GM18498 (cell line): ENCODE data around the gene OTUD6A.
"Not testable (repeated sequence)": the region's sequence is repeated elsewhere in the genome, so short reads cannot be mapped to it uniquely, and the experiment has no call there.

Experiments used
- ATAC-seq: cut with Tn5 transposase; IDR thresholded peaks from one replicate; pipeline ENCODE4 v1.9.1; 2021; ENCODE audit warnings: mild to moderate bottlenecking, moderate library complexity; ENCODE audit not compliant: unreplicated experiment

OTUD6A gene

GRCh38 chrX:70044541-70045245 lies 17.6 kb upstream of the OTUD6A start:
- ATAC-seq, result no peak

GRCh38 chrX:70046978-70047377 lies 15.3 kb upstream of the OTUD6A start:
- ATAC-seq, result no peak

GRCh38 chrX:70049406-70049805 lies 12.9 kb upstream of the OTUD6A start:
- ATAC-seq, result no peak

- no peak for ATAC-seq
These were observed 12.3 kb upstream of the OTUD6A start, which contains the start of gene AWAT2 for GRCh38 chrX:70049925-70050324. AWAT2 (minus strand) TSS chrX:70049938; CDS start chrX:70049932, 6 bp downstream.

GRCh38 chrX:70052895-70053615 lies 9.2 kb upstream of the OTUD6A start:
- no peak for ATAC-seq

- no peak for ATAC-seq
These were observed 7.9 kb upstream of the OTUD6A start for GRCh38 chrX:70054391-70054790.

DNA sequence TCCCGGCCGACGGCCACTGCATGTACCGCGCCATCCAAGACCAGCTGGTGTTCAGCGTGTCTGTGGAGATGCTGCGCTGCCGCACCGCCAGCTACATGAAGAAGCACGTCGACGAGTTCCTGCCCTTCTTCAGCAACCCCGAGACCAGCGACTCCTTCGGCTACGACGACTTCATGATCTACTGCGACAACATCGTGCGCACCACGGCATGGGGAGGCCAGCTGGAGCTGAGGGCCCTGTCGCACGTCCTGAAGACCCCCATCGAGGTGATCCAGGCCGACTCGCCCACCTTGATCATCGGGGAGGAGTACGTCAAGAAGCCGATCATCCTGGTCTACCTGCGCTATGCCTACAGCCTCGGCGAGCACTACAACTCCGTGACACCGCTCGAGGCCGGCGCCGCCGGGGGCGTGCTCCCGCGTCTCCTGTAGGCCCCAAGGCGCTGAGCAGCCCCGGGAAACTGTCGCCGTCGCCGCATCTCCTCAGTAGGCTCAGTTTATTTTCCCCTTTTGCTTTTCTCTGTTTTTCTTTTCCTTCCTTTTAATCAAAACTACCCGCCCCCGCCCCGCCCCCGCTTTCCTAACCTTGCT lies 799 bp downstream of the OTUD6A start:
- no peak for ATAC-seq

- ATAC-seq, result no peak
These were observed 4.4 kb downstream of the OTUD6A start for GRCh38 chrX:70066646-70067045.

DNA sequence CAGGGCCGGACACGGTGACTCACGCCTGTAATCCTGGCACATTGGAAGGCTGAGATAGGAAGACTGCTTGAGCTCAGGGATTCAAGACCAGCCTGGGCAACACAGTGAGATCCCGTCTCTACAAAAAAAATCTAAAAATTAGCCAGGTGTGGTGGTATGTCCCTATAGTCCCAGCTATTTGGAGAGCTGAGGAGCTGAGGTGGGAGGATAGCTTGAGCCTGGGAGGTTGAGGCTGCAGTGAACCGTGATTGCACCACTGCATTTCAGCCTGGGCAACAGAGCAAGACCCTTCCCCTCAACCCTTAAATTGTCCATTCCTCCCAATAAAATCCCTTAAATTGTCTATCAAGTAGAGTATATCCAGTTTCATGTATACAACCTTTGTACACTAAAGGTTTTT lies 17.0 kb downstream of the OTUD6A start:
- no peak for ATAC-seq

GRCh38 chrX:70079870-70080269 lies 17.6 kb downstream of the OTUD6A start:
- ATAC-seq, result no peak

- ATAC-seq, result no peak
These were observed 20.5 kb downstream of the OTUD6A start for GRCh38 chrX:70082723-70083122.

GRCh38 chrX:70084592-70085240 lies 22.5 kb downstream of the OTUD6A start:
- ATAC-seq, result no peak

DNA sequence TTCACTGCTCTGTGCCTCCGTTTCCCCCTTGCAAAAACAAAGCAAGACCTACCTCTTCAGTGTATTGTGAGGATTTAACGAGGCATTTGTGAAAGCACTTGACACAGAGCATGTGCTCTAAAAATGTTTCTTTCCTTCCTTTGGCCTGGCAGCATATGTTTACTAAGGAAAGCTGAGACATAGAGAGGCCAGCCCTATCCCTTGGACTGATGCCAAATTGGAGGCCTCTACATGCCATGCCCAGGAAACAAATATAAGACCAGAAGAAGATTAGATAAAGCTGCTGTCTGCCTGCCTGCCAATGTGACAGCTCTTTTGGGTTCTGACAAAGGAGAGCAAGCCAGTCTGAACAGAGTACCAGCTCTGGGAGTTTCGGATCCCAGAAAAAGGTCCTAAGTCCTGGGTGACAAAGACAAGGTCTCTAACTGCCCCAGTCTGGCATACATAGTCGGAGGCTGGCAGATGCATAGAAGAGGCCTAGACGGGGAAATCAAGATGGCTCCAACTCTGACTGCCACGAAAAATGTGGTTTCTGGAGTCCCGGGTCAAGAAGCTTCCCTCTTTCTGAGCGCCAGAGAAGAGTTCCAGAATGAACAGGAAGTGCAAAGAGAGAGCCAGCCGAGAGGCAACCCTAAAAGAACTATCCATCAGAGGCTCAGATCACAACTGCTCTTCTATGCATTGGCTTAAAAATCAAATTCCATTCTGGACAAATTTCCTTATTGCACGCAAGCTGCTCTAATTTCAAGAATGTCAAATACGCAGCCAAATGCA lies 25.8 kb downstream of the OTUD6A start:
- no peak for ATAC-seq

- no peak for ATAC-seq
These were observed 26.5 kb downstream of the OTUD6A start for GRCh38 chrX:70088751-70089150.

DNA sequence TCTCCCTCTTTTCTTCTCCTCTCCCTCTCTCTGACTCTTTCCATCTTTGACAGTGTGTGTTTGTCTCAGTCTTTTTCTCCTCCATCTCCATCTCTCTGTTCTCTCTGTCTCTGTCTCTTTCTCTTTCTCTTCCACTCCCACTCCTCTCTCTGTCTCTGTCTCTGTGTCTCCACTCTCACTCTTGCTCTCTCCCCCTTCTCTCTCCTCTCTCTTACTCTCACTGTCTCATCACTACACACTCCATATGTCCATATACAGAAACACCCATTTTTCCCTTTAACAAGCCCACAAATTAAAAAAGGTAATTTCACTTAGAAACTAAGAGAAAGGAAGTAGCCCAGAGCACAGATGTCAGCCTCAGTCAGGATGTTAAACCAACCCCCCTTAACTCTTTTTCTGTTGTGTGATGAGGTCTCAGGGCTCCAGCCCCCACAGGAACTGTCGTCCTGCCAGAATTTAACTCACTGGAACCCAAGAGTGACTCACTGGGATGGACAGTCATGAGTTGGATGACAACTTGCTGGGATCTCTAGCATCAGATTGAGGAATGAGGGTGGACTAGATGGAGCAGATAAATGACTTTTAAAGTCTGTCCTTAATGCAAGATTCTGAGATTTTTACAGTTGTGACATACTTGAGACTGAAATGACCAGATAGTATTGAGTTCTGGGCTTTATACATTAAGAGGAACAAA lies 27.5 kb downstream of the OTUD6A start:
- no peak for ATAC-seq

DNA sequence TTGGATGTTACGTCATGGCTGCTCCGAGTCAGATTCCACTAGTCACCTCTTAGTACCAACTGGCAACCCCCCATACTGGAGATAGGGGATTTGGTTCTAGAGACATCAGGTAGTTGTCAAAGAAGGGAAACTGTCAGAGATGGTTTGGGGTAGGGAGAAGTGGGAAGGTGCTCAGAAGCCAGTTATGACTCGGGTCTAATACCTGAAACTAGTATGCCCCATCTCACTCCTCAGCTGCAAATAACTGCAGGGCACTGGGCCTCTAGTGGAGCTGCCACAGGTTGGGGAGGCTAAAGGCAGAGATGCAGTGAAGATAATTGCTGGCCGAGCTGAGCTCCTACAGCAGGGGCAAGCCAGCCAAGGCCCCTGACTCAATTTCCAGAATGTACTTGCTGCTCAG lies 30.0 kb downstream of the OTUD6A start:
- no peak for ATAC-seq

DNA sequence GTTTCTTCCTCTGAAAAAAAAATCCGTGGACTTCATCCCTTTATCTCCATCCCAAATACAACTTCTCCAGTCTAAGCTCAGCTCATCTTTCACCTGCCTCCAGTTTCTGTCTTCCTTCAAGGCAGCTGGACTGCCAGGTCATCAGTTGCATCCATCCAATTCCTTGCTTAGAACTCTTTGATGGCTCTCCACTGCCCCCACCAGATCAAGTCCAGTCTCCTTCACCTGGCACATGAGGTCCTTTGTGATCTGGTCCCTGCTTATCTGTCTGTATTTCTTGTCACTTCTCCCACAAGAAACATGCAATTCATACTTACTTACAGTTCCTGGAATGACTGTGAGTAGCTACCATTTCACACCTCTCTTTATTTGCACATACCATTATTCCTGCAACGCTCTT lies 33.8 kb downstream of the OTUD6A start:
- ATAC-seq, result no peak

DNA sequence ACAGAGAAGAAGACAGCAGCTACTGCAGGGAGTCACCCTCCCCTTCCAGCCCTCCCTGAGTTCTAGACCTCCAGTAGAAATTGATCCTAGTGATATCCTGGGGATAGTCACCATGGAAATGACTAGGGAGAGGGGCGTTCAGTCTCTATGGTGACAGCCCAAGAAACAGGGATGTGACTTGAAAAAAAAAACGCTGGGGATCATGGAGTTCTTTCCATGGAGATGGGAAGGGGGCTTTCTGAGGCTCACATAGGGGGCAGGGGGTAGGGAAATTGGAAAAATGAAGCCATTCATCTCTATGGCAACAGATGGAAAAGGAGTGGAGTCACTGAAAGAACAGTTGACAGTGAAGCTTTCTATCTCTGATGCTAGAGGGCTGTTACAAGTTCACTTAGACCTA lies 43.0 kb downstream of the OTUD6A start:
- ATAC-seq, result no peak

DNA sequence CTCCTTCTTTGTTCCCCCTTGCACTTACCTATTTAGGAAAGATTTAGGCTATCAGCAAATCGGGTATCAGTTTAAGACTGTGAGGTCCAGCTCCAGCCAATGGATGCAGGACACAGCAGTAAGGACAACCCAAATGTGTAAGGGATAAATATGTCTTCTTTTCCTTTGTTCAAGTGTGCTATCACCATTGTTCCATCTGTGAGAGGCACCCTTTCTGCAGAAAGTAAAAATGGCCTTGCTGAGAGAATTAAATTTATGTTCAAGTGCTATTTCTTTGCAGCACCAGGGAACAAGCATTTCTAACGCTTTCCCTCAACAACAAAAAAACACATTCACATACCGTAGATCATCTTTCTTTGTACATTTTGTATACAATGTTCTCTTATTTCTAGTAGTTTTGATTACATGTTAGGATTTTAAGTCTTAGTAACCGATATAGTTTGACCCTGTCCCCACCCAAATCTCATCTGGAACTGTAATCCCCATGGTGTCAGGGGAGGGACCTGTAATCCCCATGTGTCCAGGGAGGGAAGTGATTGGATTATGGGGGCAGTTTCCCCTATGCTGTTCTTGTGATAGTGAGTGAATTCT lies 49.3 kb downstream of the OTUD6A start:
- not testable (repeated sequence) for ATAC-seq
